Duodenal mucosa (tissue), 2 donors: ENCODE measurements around the gene HNRNPA2B1.

Experiments
- H3K27ac ChIP-seq: one replicate; pipeline ENCODE4 v1.7.0; 2013; ENCODE audit warnings: low read depth, low read length
- H3K27me3 ChIP-seq, 2 donors: one replicate each; pipeline ENCODE4 v1.7.0; 2013; ENCODE audit warnings: low read length in 2 of 2, control low read depth in 1 of 2; ENCODE audit not compliant: insufficient read depth in 2 of 2, control insufficient read depth in 1 of 2
- H3K36me3 ChIP-seq, 2 donors: one replicate each; pipeline ENCODE4 v1.7.0; 2013; ENCODE audit warnings: low read length in 2 of 2, control low read depth in 1 of 2; ENCODE audit not compliant: insufficient read depth in 2 of 2, control insufficient read depth in 1 of 2
- H3K4me1 ChIP-seq, 2 donors: one replicate each; pipeline ENCODE4 v1.7.0; 2013; ENCODE audit warnings: low read length in 2 of 2, control low read depth in 1 of 2; ENCODE audit not compliant: insufficient read depth in 2 of 2, control insufficient read depth in 1 of 2
- H3K4me3 ChIP-seq, 2 donors: one replicate each; pipeline ENCODE4 v1.7.0; 2013; ENCODE audit warnings: low read length in 2 of 2, low read depth in 1 of 2
- H3K9ac ChIP-seq, 2 donors: one replicate each; pipeline ENCODE4 v1.7.0; 2013; ENCODE audit warnings: low read length in 2 of 2, low read depth in 1 of 2
- H3K9me3 ChIP-seq, 2 donors: one replicate each; pipeline ENCODE4 v1.7.0; 2013; ENCODE audit warnings: low read length in 2 of 2, control low read depth in 1 of 2; ENCODE audit not compliant: control insufficient read depth in 1 of 2

Gene HNRNPA2B1

GRCh38 chr7:26191233-26191973, 9.1 kb downstream of the HNRNPA2B1 start:
- Histone ChIP-seq H3K27ac (no peak overlapping the region), H3K36me3 (peaks cover 67 to 80% of the 10 kb centered on the region in 2 donors), H3K9ac (no peak overlapping the region), H3K9me3 (no peaks in the 10 kb centered on the region), H3K27me3 (no peaks in the 10 kb centered on the region), H3K4me3 (no peak overlapping the region), H3K4me1 (peaks cover 36 to 56% of the 10 kb centered on the region in 2 donors)

GRCh38 chr7:26190417-26190869, 10.1 kb downstream of the HNRNPA2B1 start:
- Histone ChIP-seq H3K36me3 (peaks cover 60 to 71% of the 10 kb centered on the region in 2 donors), H3K4me1 (peaks cover 26 to 47% of the 10 kb centered on the region in 2 donors), H3K9me3 (no peaks in the 10 kb centered on the region), H3K27ac (no peak overlapping the region), H3K4me3 (no peak overlapping the region), H3K9ac (no peak overlapping the region), H3K27me3 (no peaks in the 10 kb centered on the region)

- Histone ChIP-seq H3K4me3 (no peak overlapping the region), H3K27me3 (no peaks in the 10 kb centered on the region), H3K4me1 (peaks cover 21 to 42% of the 10 kb centered on the region in 2 donors), H3K9me3 (no peaks in the 10 kb centered on the region), H3K27ac (no peak overlapping the region), H3K36me3 (peaks cover 56 to 72% of the 10 kb centered on the region in 2 donors), H3K9ac (no peak overlapping the region)
Measured at GRCh38 chr7:26189697-26190096, 10.8 kb downstream of the HNRNPA2B1 start.

GRCh38 chr7:26188957-26189541, 11.5 kb downstream of the HNRNPA2B1 start:
- no peak overlapping the region for H3K4me3 ChIP-seq
- peaks cover 16 to 37% of the 10 kb centered on the region in 2 donors for H3K4me1 ChIP-seq
- H3K36me3 ChIP-seq, result peaks cover 56 to 68% of the 10 kb centered on the region in 2 donors
- no peak overlapping the region for H3K9ac ChIP-seq
- H3K27me3 ChIP-seq, result no peaks in the 10 kb centered on the region
- no peak overlapping the region for H3K27ac ChIP-seq
- H3K9me3 ChIP-seq, result no peaks in the 10 kb centered on the region

- Histone ChIP-seq H3K36me3 (peaks cover 52 to 61% of the 10 kb centered on the region in 2 donors), H3K9me3 (no peaks in the 10 kb centered on the region), H3K4me3 (no peak overlapping the region), H3K27me3 (no peaks in the 10 kb centered on the region), H3K27ac (no peak overlapping the region), H3K9ac (no peak overlapping the region), H3K4me1 (peaks cover 9 to 31% of the 10 kb centered on the region in 2 donors)
Measured at GRCh38 chr7:26188206-26188956, 12.2 kb downstream of the HNRNPA2B1 start.

GRCh38 chr7:26187380-26188205, 13.0 kb downstream of the HNRNPA2B1 start:
- peaks cover 44 to 53% of the 10 kb centered on the region in 2 donors for H3K36me3 ChIP-seq
- no peaks in the 10 kb centered on the region for H3K27me3 ChIP-seq
- no peak overlapping the region for H3K27ac ChIP-seq
- H3K4me3 ChIP-seq, result no peak overlapping the region
- H3K9ac ChIP-seq, result no peak overlapping the region
- no peaks in the 10 kb centered on the region for H3K9me3 ChIP-seq
- H3K4me1 ChIP-seq, result peaks cover 3 to 23% of the 10 kb centered on the region in 2 donors

GRCh38 chr7:26186364-26187311, 13.9 kb downstream of the HNRNPA2B1 start:
- Histone ChIP-seq H3K4me1 (peaks cover 0 to 15% of the 10 kb centered on the region in 2 donors), H3K36me3 (peaks cover 36 to 43% of the 10 kb centered on the region in 2 donors), H3K9me3 (no peaks in the 10 kb centered on the region), H3K27me3 (no peaks in the 10 kb centered on the region), H3K4me3 (no peak overlapping the region), H3K27ac (no peak overlapping the region), H3K9ac (no peak overlapping the region)

- H3K4me1 ChIP-seq, result peaks cover 0 to 16% of the 10 kb centered on the region in 2 donors
- H3K9me3 ChIP-seq, result no peaks in the 10 kb centered on the region
- H3K4me3 ChIP-seq, result no peak overlapping the region
- H3K27ac ChIP-seq, result no peak overlapping the region
- H3K9ac ChIP-seq, result no peak overlapping the region
- H3K36me3 ChIP-seq, result peaks cover 28 to 35% of the 10 kb centered on the region in 2 donors
- H3K27me3 ChIP-seq, result no peaks in the 10 kb centered on the region
Measured at GRCh38 chr7:26185844-26186180, 14.7 kb downstream of the HNRNPA2B1 start.
